K562 (cell line): ENCODE results near the gene POC1B. TPM values are rescaled to one million over a fixed set of nuclear protein-coding genes. Genes with fewer than 3 reads are reported as not detected.

Experiments used
- CAMTA2 ChIP-seq: fragments of 250-450 bp; sonication (Bioruptor Pico); conservative IDR thresholded peaks from 2 replicates; pipeline ENCODE4 v1.5.1; 2022
- CBX2 ChIP-seq: fragments of 200-600 bp; sonication (generic); IDR thresholded peaks from one replicate; pipeline ENCODE4 v1.6.1; 2012; ENCODE audit warnings: mild to moderate bottlenecking, low read length, inconsistent platforms; ENCODE audit not compliant: insufficient read depth, poor library complexity, severe bottlenecking
- CCAR2 ChIP-seq: fragments of 200-400 bp; formaldehyde crosslinking; IDR thresholded peaks from 2 replicates; pipeline ENCODE4 v1.6.1; 2017; ENCODE audit warnings: mild to moderate bottlenecking, low read depth, low read length
- KAT7 ChIP-seq: sonication (generic); formaldehyde crosslinking; IDR thresholded peaks from 2 replicates; pipeline ENCODE4 v1.8.0; 2022; ENCODE audit warnings: missing genetic modification reagents, mild to moderate bottlenecking, borderline replicate concordance
- KDM1A ChIP-seq, 2 experiments: fragments of 450-650 bp; IDR thresholded peaks; 2 replicates each; pipeline ENCODE4 v1.6.1; 2016; ENCODE audit warnings: mild to moderate bottlenecking in 2 of 2
- PML ChIP-seq: IDR thresholded peaks from 2 replicates; pipeline ENCODE4 v1.6.1; 2012; ENCODE audit warnings: low read length, inconsistent platforms
- POLR3A ChIP-seq: IDR thresholded peaks from 2 replicates; pipeline ENCODE4 v1.6.1; 2011; ENCODE audit warnings: borderline replicate concordance, mild to moderate bottlenecking, moderate library complexity; ENCODE audit not compliant: insufficient read length, insufficient read depth; ENCODE audit errors: extremely low read depth
- PYGO2 ChIP-seq: fragments of 450-650 bp; IDR thresholded peaks from 2 replicates; pipeline ENCODE4 v1.6.1; 2016; ENCODE audit warnings: mild to moderate bottlenecking, missing genetic modification characterization, moderate library complexity, missing compliant biosample characterization
- RCOR1 ChIP-seq, 2 experiments: IDR thresholded peaks; 2 replicates each; pipeline ENCODE4 v1.6.1; 2012; ENCODE audit warnings: low read depth in 2 of 2, low read length in 2 of 2, borderline replicate concordance in 1 of 2, improper control_type of control experiment in 1 of 2
- ZNF134 ChIP-seq: fragments of 250-450 bp; sonication (Bioruptor Pico); conservative IDR thresholded peaks from 2 replicates; pipeline ENCODE4 v1.4.0; 2020
- ZNF57 ChIP-seq: fragments of 450-650 bp; formaldehyde crosslinking; IDR thresholded peaks from 2 replicates; pipeline ENCODE4 v1.4.0; 2020; ENCODE audit warnings: mild to moderate bottlenecking, moderate library complexity
- ZNF639 ChIP-seq, 2 experiments: fragments of 200-800 bp in 1 of 2; sonication (Bioruptor generic) in 1 of 2; sonication (generic) in 1 of 2; formaldehyde crosslinking in 1 of 2; IDR thresholded peaks in 1 of 2; conservative IDR thresholded peaks in 1 of 2; 2 replicates each; pipeline versions ENCODE4 v1.5.0 to v1.6.1; 2016 to 2020; ENCODE audit warnings: missing compliant biosample characterization in 1 of 2, missing genetic modification characterization in 1 of 2, missing genetic modification reagents in 1 of 2
- polyA plus RNA-seq, 8 experiments: library from polyadenylated mRNA; depleted of rRNA in 4 of 8; stranded (reverse) in 5 of 8; unstranded in 3 of 8; fragments of >200 nt; fragmentation: Nextera tagmentation in 2 of 8; fragmentation: Illumina TruSeq in 1 of 8; extraction: Ambion mirVana in 2 of 8; extraction: Trizol in 1 of 8; gene quantifications; 2 replicates each; pipeline versions ENCODE4 v1.2.1 to v1.2.3, GENCODE V29; 2011 to 2014; ENCODE audit warnings: inconsistent platforms in 1 of 8, missing spikeins in 1 of 8
- total RNA-seq, 7 experiments: library from RNA; depleted of rRNA in 6 of 7; stranded (reverse); fragments of >200 nt in 6 of 7; fragmentation: Illumina TruSeq in 2 of 7; extraction: Trizol in 2 of 7; gene quantifications; 2 replicates each; pipeline versions ENCODE4 v1.2.1 to v1.2.3, GENCODE V29; 2011 to 2021; ENCODE audit warnings: low replicate concordance in 1 of 7
- TF ChIP-seq, protein P1 (sequence below): sonication (generic); formaldehyde crosslinking; IDR thresholded peaks from 2 replicates; pipeline ENCODE4 v1.4.0; 2020; ENCODE audit warnings: mild to moderate bottlenecking, missing genetic modification reagents
- TF ChIP-seq, protein P2 (sequence below), 2 experiments: fragments of 450-650 bp; formaldehyde crosslinking in 1 of 2; IDR thresholded peaks; 2 replicates each; pipeline versions ENCODE4 v1.4.0 to v1.6.1; 2014 to 2020; ENCODE audit warnings: mild to moderate bottlenecking in 2 of 2, borderline replicate concordance in 1 of 2, low read depth in 1 of 2

The POC1B gene
- total and polyA plus RNA-seq, 9 of the 15 experiments (the other 6 are each of a cell fraction or from before 2014, with no cell fraction given) = 4.5 to 16.1 (median 10.4) TPM

DNA sequence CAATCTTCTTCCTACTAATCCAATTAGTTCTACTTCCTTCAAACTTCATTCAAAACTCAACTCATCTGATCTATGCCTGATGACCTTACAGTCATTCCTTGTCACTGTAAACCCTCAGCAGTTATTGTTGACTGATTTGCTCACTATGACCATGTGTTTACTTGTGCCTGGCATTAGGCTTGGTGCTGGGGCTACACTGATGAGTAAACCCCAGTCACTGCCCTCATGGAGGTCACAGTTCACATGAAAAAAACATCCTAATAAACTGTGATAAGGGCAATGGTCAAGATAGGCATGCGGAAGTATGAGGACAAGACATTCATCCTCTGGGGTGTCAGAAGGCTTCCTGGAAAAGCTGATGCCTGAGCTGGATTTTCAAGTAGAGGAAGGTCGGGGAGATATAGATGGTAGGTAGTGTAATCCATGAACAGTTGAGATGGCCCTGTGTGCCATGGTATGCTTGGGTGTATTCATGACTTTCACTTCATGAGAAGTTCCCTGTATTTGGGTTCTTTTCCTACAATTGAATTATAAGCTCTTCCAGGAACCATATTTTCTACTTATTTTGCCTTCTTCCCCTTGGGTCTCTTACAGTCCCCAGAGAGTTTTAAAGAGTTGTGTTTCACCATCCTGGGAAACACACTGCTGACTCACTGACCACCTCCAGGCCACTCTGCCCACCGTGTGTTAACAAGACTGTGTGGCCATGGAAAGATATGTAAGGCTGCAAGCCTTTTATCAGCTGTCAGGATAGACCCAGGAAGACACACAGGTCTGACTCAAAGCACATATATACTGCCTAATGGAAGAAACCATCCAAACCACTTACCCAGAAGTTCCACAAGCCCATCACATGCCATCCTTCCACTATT lies 134.8 kb downstream of the POC1B start (continued):
- TF ChIP-seq CAMTA2 (CRISPR knock-in tag) (no peak), PML (no peak), RCOR1 (IDR thresholded peaks at IDR 0.05; ENCODE audit: borderline replicate concordance in 1 of 2, low read depth in 2 of 2, low read length in 2 of 2) (no peak), KDM1A (IDR thresholded peaks at IDR 0.05) (peak; percentile 61 to 62; a peak in 3 of 4 replicates), CBX2 (no peak), PYGO2 (tag) (no peak), KAT7 (CRISPR knock-in tag) (no peak), ZNF57 (CRISPR knock-in tag) (no peak), ZNF639 (CRISPR knock-in tag; conservative IDR thresholded peaks at IDR 0.05 in 1 of 2, IDR thresholded peaks at IDR 0.05 in 1 of 2) (0 out of 4 replicates have a peak, but pooled peaks of 1 of the 2 experiments have one; percentile 43), ZNF134 (no peak), CCAR2 (no peak), POLR3A (no peak)
- TF ChIP-seq, protein P1, sequence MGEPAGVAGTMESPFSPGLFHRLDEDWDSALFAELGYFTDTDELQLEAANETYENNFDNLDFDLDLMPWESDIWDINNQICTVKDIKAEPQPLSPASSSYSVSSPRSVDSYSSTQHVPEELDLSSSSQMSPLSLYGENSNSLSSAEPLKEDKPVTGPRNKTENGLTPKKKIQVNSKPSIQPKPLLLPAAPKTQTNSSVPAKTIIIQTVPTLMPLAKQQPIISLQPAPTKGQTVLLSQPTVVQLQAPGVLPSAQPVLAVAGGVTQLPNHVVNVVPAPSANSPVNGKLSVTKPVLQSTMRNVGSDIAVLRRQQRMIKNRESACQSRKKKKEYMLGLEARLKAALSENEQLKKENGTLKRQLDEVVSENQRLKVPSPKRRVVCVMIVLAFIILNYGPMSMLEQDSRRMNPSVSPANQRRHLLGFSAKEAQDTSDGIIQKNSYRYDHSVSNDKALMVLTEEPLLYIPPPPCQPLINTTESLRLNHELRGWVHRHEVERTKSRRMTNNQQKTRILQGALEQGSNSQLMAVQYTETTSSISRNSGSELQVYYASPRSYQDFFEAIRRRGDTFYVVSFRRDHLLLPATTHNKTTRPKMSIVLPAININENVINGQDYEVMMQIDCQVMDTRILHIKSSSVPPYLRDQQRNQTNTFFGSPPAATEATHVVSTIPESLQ = no peak
- TF ChIP-seq, protein P2, sequence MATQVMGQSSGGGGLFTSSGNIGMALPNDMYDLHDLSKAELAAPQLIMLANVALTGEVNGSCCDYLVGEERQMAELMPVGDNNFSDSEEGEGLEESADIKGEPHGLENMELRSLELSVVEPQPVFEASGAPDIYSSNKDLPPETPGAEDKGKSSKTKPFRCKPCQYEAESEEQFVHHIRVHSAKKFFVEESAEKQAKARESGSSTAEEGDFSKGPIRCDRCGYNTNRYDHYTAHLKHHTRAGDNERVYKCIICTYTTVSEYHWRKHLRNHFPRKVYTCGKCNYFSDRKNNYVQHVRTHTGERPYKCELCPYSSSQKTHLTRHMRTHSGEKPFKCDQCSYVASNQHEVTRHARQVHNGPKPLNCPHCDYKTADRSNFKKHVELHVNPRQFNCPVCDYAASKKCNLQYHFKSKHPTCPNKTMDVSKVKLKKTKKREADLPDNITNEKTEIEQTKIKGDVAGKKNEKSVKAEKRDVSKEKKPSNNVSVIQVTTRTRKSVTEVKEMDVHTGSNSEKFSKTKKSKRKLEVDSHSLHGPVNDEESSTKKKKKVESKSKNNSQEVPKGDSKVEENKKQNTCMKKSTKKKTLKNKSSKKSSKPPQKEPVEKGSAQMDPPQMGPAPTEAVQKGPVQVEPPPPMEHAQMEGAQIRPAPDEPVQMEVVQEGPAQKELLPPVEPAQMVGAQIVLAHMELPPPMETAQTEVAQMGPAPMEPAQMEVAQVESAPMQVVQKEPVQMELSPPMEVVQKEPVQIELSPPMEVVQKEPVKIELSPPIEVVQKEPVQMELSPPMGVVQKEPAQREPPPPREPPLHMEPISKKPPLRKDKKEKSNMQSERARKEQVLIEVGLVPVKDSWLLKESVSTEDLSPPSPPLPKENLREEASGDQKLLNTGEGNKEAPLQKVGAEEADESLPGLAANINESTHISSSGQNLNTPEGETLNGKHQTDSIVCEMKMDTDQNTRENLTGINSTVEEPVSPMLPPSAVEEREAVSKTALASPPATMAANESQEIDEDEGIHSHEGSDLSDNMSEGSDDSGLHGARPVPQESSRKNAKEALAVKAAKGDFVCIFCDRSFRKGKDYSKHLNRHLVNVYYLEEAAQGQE (IDR thresholded peaks at IDR 0.05; ENCODE audit: borderline replicate concordance) = no peak
- TF ChIP-seq, protein P2 (CRISPR knock-in tag; IDR thresholded peaks at IDR 0.05; ENCODE audit: low read depth) = no peak
